ENCODE data around the gene DPY30.

GRCh38 chr2:32074134-32074506 is 34.5 kb upstream of the DPY30 start:
- no peak for TF ChIP-seq POLR2A (IDR thresholded peaks at IDR 0.05; ENCODE audit: low read depth, low read length)
- no peak for TF ChIP-seq TAF1 (IDR thresholded peaks at IDR 0.05; ENCODE audit: low read depth, low read length)
- no peak for TF ChIP-seq POLR2AphosphoS5 (IDR thresholded peaks at IDR 0.05; ENCODE audit: low read depth, low read length)
- no peak for TF ChIP-seq SPI1 (IDR thresholded peaks at IDR 0.05; ENCODE audit: low read depth, low read length)

Data from GM12891 (cell line).